H1 (cell line): ENCODE measurements around the gene PLVAP.

Experiments
- CBX8 ChIP-seq: fragments of 300-800, 300-1000 bp; sonication (generic); IDR thresholded peaks from 2 replicates; pipeline ENCODE4 v1.7.1; 2016; ENCODE audit warnings: low read depth, low read length, borderline replicate concordance
- POLR2AphosphoS5 ChIP-seq: IDR thresholded peaks from 2 replicates; pipeline ENCODE4 v1.6.1; 2011; ENCODE audit warnings: low read depth, low read length
- YY1 ChIP-seq: IDR thresholded peaks from 2 replicates; pipeline ENCODE4 v1.6.1; 2011; ENCODE audit warnings: low read depth, mild to moderate bottlenecking, low read length
- TF ChIP-seq, protein P1 (sequence below), 3 experiments: IDR thresholded peaks; 1 replicate in 2 of 3; 2 replicates in 1 of 3; pipeline versions ENCODE4 v1.5.1 to v1.6.1; 2011; ENCODE audit warnings: low read length in 3 of 3, mild to moderate bottlenecking in 3 of 3, inconsistent platforms in 2 of 3, low read depth in 1 of 3, moderate library complexity in 1 of 3; ENCODE audit not compliant: insufficient read depth in 1 of 3; ENCODE audit errors: control extremely low read depth in 1 of 3
- TF ChIP-seq, protein P2 (sequence below): IDR thresholded peaks from 2 replicates; pipeline ENCODE4 v1.6.1; 2012; ENCODE audit warnings: low read length, inconsistent platforms
- TF ChIP-seq, protein P3 (sequence below): IDR thresholded peaks from 2 replicates; pipeline ENCODE4 v1.6.1; 2012; ENCODE audit warnings: inconsistent platforms

DNA sequence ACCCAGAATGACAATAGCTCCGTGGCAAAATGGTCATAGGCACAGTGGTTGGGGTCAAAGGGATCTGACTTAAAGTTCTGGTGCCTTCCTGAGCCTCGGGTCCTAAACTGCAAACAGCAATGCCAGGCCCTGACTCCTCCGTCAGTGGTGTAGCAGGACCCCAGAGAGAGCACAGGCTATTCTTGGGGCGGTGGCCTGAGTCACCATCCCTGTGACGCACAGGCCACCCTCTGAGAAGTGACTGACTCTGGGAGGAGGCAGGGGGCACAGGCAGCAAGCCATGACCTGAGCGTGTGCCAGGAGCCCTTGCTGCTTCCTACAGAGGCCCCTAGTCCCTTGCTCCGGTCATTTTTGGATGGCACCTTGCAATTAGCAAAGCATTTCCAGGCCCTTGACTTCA, 18.7 kb downstream of the PLVAP start:
- TF ChIP-seq, protein P1, sequence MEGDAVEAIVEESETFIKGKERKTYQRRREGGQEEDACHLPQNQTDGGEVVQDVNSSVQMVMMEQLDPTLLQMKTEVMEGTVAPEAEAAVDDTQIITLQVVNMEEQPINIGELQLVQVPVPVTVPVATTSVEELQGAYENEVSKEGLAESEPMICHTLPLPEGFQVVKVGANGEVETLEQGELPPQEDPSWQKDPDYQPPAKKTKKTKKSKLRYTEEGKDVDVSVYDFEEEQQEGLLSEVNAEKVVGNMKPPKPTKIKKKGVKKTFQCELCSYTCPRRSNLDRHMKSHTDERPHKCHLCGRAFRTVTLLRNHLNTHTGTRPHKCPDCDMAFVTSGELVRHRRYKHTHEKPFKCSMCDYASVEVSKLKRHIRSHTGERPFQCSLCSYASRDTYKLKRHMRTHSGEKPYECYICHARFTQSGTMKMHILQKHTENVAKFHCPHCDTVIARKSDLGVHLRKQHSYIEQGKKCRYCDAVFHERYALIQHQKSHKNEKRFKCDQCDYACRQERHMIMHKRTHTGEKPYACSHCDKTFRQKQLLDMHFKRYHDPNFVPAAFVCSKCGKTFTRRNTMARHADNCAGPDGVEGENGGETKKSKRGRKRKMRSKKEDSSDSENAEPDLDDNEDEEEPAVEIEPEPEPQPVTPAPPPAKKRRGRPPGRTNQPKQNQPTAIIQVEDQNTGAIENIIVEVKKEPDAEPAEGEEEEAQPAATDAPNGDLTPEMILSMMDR (IDR thresholded peaks at IDR 0.05; ENCODE audit: control extremely low read depth in 1 of 3, insufficient read depth in 1 of 3, low read depth in 1 of 3, low read length in 3 of 3) = no peak
- no peak for TF ChIP-seq POLR2AphosphoS5
- TF ChIP-seq, protein P2, sequence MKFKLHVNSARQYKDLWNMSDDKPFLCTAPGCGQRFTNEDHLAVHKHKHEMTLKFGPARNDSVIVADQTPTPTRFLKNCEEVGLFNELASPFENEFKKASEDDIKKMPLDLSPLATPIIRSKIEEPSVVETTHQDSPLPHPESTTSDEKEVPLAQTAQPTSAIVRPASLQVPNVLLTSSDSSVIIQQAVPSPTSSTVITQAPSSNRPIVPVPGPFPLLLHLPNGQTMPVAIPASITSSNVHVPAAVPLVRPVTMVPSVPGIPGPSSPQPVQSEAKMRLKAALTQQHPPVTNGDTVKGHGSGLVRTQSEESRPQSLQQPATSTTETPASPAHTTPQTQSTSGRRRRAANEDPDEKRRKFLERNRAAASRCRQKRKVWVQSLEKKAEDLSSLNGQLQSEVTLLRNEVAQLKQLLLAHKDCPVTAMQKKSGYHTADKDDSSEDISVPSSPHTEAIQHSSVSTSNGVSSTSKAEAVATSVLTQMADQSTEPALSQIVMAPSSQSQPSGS = no peak
- no peak for TF ChIP-seq CBX8
- TF ChIP-seq, protein P3, sequence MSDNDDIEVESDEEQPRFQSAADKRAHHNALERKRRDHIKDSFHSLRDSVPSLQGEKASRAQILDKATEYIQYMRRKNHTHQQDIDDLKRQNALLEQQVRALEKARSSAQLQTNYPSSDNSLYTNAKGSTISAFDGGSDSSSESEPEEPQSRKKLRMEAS = no peak
- no peak for TF ChIP-seq YY1
